ENCODE data around the gene CEMIP. TPM values are rescaled to one million over a fixed set of nuclear protein-coding genes. Genes with fewer than 3 reads are reported as not detected.

CEMIP gene
- total RNA-seq, 4 donors from 2014 or later: 3.4 to 9.7 (median 4.9) TPM

GRCh38 chr15:80776420-80777045, 2.6 kb upstream of the CEMIP start:
- peak in 1 of 2 donors; percentile 51 for DNase-seq (ENCODE audit: low spot score in 2 of 2)
- intact Hi-C loops (cut with DNase I; ENCODE audit: low total_unique reads): loop anchor here (10.0 kb wide), 1 partner anchor 152 kb away; no protein-coding TSS in a partner anchor
- 29 to 38% methylated on average over 5 of the region's 5 CpGs for WGBS, 2 donors
- H3K4me3 ChIP-seq (ENCODE audit: low read depth, poor library complexity, severe bottlenecking): no peak overlapping the region
- TF ChIP-seq POLR2A (IDR thresholded peaks at IDR 0.05) (no peak), CTCF (IDR thresholded peaks at IDR 0.05) (peak in 1 of 3 donors; percentile 68)

GRCh38 chr15:80777137-80777536, 2.0 kb upstream of the CEMIP start:
- peak in 1 of 2 donors; percentile 84 for DNase-seq (ENCODE audit: low spot score in 2 of 2)
- no peak overlapping the region for H3K4me3 ChIP-seq (ENCODE audit: low read depth, poor library complexity, severe bottlenecking)
- 15 to 19% methylated on average over 8 of the region's 8 CpGs for WGBS, 2 donors
- intact Hi-C loops (cut with DNase I; ENCODE audit: low total_unique reads): loop anchor here (10.0 kb wide), 1 partner anchor 152 kb away; no protein-coding TSS in a partner anchor
- TF ChIP-seq POLR2A (IDR thresholded peaks at IDR 0.05): no peak
- no peak for TF ChIP-seq CTCF (IDR thresholded peaks at IDR 0.05)

GRCh38 chr15:80777826-80778620, 1.1 kb upstream of the CEMIP start:
- no peak overlapping the region for H3K4me3 ChIP-seq (ENCODE audit: low read depth, poor library complexity, severe bottlenecking)
- DNase-seq (ENCODE audit: low spot score in 2 of 2): no peak
- WGBS, 2 donors: 74 to 83% methylated on average over 10 of the region's 10 CpGs
- TF ChIP-seq CTCF (IDR thresholded peaks at IDR 0.05) (no peak), POLR2A (IDR thresholded peaks at IDR 0.05) (no peak)
- intact Hi-C loops (cut with DNase I; ENCODE audit: low total_unique reads): loop anchor here (2.0 to 10.0 kb wide), 3 partner anchors 153 to 321 kb away; no protein-coding TSS in a partner anchor

GRCh38 chr15:80778621-80778963, 578 bp upstream of the CEMIP start:
- no peak for DNase-seq (ENCODE audit: low spot score in 2 of 2)
- TF ChIP-seq CTCF (IDR thresholded peaks at IDR 0.05): no peak
- TF ChIP-seq POLR2A (IDR thresholded peaks at IDR 0.05): no peak
- no peak overlapping the region for H3K4me3 ChIP-seq (ENCODE audit: low read depth, poor library complexity, severe bottlenecking)
- WGBS, 2 donors: 30 to 32% methylated on average over 7 of the region's 7 CpGs
- intact Hi-C loops (cut with DNase I; ENCODE audit: low total_unique reads): loop anchor here (2.0 to 10.0 kb wide), 3 partner anchors 154 to 322 kb away; no protein-coding TSS in a partner anchor

GRCh38 chr15:80779658-80780415, 667 bp downstream of the CEMIP start:
- H3K4me3 ChIP-seq (ENCODE audit: low read depth, poor library complexity, severe bottlenecking): peak overlapping the region; percentile 19
- WGBS, 2 donors: 2 to 3% methylated on average over 31 to 45 of the region's 45 CpGs
- intact Hi-C loops (cut with DNase I; ENCODE audit: low total_unique reads): loop anchor here (2.0 to 10.0 kb wide), 4 partner anchors 155 to 323 kb away; no protein-coding TSS in a partner anchor
- no peak for TF ChIP-seq CTCF (IDR thresholded peaks at IDR 0.05)
- no peak for TF ChIP-seq POLR2A (IDR thresholded peaks at IDR 0.05)
- DNase-seq (ENCODE audit: low spot score in 2 of 2): no peak

Measured in lower leg skin (tissue), 4 donors.